Heart left ventricle (tissue), 13 donors: ENCODE results near the gene PIGN.

Experiments used
- CTCF ChIP-seq, 12 donors: fragments of 200-600 bp; sonication (generic) in 4 of 12; IDR thresholded peaks; one replicate each; pipeline versions ENCODE4 v1.5.0 to v1.8.0; 2018 to 2022; ENCODE audit warnings: antibody characterized with exemption in 12 of 12, mild to moderate bottlenecking in 5 of 12
- POLR2A ChIP-seq, 2 donors: fragments of 450-650 bp; IDR thresholded peaks; one replicate each; pipeline ENCODE4 v1.6.1; 2017; ENCODE audit warnings: antibody characterized with exemption in 2 of 2, mild to moderate bottlenecking in 2 of 2, moderate library complexity in 2 of 2
- donor health status: ischemic (EF 13 %, LVEDD 7.1; RV severe dilation, severe dysfunction).
- donor health status: DM: no; HTN: yes; CAD: no.
- donor health status: DM: no; HTN: no; CAD: no.
- donor health status: ischemic (EF 25% LVEDD 6.9; RV normal size, moderate dysfunction).
- donor health status: ischemic (EF 25% LVEDD 5.7; RV mildly dilated, moderate dysfunction).
- donor health status: ischemic (EF 35%, LVEDD 5.7; RV mildly dilated, moderate dysfunction).
- donor health status: nonischemic (EF 11% LVEDD 7.7; RV severe dilation, severe dysfunction).
- donor health status: DM: yes; HTN: yes; CAD: no.
- donor health status: PGD.
- donor health status: ischemic (EF 29% LVEDD 5.4; RV normal size, mild dysfunction).
- donor health status: nonischemic (EF 23%, LVEDD 6.1; RV moderate dilation, normal function).

DNA sequence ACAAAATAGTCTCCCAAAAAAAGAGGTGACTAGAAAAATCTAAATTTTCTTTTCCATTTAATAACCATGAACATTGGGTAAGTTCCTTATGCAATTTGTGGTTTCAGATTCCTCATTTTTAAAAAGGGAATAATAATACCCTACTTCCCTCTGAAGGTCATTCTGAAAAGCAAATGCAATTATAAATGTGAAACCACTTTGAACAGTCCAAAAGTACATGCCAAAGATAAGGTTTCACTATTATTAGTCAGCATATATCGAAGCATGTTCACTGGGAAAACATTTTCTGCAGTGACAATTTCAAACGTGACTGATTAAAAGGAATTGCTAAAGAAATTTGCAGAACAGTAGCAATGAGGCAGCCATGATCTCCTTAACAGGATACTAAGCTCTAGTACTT lies 193.9 kb downstream of the PIGN start:
- TF ChIP-seq POLR2A (IDR thresholded peaks at IDR 0.05), result no peak
- TF ChIP-seq CTCF (IDR thresholded peaks at IDR 0.05), result no peak
